GM19328 (cell line): ENCODE data around the gene VPS13D.

ENCODE experiments used
- ATAC-seq: cut with Tn5 transposase; IDR thresholded peaks from one replicate; pipeline ENCODE4 v1.9.1; 2021; ENCODE audit warnings: mild to moderate bottlenecking, moderate library complexity; ENCODE audit not compliant: unreplicated experiment

Gene VPS13D

DNA sequence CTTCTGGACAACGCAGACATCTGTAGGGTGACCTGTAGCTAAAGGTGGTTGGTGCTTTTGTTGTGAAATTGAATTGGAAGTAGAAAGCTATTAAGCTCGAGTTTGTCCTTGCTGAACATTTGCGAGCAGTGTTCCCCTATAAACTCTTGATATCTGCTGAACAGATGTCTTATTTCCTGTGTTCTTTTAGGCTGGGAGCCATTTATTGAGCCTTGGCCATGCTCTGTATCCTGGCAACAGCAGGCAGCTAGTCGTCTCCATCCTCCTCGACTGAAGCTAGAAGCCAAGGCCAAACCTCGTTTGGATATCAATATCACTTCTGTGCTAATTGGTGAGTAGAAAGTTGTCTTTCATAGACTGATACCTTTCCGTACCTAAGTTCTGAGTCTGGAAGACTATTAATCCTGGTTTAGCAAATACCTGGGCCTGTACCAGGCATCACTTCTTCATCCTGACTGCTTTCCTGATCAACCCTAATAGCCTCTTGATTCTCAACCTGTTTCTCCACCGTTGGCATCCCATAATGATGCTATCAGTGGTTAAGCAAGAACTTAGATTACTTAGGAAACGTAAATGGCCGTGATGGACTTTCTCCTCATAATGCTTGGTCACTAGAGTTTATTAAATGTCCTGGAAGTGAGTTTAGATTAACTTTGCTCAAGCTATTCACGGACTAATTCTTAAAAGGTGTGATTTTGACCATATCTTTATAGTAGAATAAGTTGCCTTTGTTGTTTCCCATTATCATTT is 103.4 kb downstream of the VPS13D start:
- no peak for ATAC-seq

DNA sequence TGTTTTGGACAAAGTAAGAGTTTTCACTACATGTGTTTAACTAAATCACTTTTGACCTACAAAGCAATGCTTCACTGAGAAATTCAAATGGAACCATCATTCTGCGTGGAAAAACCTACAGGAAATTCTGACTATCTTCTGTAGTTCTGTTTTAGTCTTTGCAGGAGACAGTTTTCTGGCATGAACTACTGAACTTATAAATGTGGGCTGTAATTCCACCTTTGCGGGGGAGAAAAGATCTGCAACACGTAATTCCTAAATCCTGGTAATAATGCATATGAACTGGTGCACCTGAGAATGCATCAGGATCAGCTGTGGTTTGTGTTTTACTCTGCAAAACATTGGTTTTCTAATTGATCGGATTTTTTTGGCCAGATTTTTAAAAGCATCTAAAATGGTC is 106.0 kb downstream of the VPS13D start:
- no peak for ATAC-seq

DNA sequence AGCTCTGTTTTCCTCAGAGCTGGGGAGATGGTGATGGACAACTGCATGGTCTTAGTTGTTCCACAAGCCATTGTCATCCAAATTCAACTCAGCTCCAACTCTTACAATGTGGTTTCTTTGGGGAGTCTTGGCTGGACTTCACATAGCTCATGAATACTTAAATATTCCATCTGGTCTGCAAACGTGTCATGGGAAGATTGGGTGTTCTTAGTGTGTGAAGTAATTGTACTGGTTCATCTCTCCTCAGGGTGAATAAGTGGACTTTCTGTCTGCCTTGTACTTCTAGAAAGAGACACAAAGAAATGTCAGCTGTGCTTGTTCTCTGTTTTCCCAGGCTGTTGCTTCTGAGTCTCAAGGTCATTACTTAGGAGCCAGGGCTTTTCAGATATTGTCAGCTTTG is 106.6 kb downstream of the VPS13D start:
- no peak for ATAC-seq

DNA sequence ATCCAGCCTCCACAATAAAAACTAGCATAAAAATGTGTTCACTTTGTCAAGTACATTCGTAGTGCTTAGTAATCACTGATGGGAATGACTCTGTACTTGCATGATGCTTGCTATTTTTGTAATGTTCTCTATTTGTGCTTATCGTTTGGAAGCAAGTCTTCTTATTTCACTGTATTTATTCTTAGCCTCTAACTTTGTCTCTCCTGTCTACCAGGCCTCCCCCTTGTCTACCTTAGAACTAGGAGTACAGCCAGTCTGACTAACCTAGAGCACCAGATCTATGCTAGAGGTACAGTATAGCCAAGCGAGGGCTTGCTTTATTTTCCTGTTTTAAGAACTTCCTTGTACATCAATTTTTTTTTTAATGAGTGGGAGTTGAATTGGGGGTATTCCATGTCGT is 108.2 kb downstream of the VPS13D start:
- ATAC-seq: no peak

DNA sequence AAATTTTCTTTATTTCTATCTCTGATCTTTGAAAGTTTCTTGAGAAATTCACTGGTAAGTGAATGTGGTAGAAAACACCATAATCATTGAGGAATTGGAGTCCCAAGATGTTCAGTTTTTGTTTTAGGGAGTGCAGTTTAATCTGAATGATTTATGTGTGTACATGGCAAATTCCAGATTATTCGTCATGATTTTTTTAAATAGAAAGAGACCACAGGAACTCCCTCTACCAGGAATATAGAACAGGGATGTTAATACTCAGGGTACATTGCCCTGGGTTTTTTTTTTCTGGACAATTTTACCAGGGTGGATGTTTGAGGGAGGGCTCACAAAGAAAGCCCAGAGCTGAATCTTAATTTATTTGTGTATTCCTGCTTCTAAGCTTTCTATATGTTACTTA is 109.0 kb downstream of the VPS13D start:
- ATAC-seq: no peak

DNA sequence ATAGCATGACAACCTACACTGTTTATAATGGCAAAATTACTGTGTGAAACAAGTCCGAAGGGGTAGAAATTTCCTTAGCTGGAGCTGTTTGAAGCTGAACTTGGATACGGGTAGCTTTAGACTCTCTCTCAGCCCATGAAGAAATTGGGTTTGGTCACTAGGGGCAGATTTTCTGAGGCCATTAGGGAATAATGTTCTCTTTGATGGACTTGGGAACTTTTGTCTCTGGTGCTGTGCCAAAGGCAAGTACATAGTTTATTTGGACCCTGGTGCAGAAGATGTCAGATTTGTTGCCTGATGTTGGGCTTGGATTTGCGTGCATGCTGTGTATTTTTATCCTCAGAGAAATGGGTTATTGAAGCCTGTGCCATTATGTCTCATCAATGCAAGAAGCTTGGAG is 109.6 kb downstream of the VPS13D start:
- no peak for ATAC-seq

DNA sequence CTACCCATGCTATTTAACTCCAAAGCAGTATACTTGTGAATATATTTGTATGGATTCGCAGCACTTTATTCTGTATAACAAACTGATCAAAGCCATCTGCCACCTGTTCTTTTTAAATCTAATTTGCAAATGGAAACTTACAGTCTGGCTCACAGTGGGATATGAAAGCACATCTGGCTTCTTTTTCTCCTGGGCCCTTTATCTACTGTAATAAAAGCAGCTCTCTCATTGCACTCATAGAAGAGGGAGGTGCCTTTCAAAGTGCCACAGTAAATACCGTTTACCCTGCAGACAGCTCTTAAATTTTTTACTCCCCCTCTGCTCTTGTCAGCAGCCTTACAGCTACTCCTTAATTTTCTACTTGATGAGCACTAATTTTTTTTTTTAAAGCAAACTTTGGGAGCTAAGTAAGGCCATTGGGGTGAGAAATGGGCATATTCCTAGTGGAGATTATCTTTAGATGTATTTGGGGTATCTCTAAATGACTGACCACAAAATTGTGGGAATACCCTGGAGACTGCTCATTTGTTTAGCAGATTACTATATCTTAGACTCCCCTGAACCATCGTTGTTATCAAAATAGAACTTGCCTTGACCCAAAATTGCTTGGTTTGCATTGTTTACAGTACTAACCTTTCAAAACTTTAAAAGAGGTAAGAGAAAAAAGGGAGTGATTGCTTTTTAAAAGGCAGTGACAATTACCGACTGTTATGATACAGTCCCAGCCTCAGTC is 110.1 kb downstream of the VPS13D start:
- no peak for ATAC-seq

DNA sequence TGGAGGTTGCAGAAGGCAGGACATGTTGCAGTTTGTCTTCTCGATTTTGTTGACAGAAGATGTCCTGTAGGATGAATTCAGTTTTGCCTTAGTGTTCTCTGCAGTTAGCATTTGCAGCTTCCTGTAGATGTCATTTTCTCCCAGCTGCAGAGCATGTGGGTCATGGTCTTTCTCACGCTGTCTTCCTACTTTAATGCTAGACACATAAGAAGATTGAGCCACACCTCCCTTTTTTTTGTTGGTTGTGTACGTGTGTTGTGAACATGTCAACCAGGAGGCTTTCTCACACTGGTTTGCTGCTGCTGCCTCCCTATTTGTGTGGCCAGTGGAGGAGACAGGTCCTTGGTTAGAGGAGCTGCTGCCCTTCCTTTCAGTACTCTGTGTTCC is 110.7 kb downstream of the VPS13D start:
- ATAC-seq: no peak

DNA sequence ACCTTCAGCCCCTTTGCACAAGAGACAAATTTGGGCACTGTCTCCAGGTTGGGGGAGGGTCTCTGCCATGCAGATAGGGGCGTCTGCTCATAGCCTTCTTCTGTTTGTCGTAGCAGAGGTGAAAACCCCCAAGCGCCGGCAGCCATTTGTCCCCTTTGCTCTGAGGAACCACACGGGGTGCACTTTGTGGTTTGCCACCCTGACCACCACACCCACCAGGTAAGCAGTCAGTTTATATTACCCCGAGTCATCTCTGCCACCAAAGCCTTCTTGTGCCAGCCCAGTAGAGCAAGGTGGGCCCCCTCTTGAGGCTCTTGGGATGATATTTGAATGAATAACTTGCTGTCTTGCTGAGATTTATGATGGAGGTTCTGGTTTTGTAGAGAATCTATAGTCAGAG is 111.8 kb downstream of the VPS13D start:
- ATAC-seq: no peak

DNA sequence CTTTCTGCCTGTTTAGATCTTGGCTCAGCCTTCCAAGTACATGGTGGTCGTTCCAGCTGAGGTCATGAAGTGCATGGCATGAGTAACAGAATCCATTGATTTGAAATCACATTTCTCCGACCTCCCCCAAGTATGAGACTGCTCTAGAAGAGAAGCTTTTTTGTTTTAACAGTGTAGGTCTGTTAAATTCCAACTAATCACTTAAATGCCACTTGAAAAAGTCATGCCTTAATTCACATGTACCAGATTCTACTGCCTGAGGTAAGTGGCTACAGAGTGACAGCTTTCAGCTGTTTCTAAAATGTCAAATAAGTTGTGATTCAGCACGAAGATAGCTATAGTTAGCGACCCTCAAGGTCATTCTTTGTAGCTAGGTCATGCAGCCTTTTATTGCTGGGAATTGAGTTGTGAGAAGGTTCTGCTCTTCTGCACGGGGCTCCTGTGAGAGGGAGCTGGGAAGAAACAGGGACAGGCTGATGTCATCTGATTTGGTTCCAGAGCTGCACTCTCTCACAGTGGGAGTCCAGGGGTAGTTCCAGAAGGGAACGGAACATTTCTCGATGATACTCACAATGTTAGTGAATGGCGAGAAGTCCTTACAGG is 112.7 kb downstream of the VPS13D start:
- no peak for ATAC-seq

DNA sequence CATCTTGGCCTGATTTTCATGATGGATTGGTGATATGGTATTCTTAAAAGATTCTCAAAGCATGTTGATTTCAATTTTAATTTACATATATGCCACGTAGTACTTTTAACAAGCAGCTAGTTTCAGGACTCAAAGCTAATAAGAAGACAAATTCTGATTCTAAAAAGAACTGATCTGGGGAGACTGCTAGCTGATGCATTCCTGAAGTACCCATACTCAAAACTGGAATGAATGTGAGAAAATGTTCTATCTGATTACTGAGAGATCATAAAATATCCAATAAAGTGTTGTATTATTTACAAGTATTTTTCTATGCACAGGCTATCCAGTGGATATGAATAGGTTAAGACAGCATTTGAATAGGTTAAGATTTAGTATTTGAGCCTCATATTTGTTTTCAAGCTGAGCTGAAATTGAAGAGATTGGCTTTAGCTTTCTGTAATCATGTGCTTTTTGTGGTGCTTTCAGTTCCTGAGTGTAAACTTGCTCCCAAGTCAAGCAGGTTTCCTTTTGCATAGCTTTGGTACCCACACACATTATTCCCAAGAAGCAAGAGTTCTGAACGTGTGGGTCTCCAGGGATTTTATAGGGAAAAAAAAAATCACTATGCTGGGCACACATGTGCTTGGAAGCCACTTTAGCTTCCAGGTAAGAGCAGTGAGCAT is 114.1 kb downstream of the VPS13D start:
- no peak for ATAC-seq

DNA sequence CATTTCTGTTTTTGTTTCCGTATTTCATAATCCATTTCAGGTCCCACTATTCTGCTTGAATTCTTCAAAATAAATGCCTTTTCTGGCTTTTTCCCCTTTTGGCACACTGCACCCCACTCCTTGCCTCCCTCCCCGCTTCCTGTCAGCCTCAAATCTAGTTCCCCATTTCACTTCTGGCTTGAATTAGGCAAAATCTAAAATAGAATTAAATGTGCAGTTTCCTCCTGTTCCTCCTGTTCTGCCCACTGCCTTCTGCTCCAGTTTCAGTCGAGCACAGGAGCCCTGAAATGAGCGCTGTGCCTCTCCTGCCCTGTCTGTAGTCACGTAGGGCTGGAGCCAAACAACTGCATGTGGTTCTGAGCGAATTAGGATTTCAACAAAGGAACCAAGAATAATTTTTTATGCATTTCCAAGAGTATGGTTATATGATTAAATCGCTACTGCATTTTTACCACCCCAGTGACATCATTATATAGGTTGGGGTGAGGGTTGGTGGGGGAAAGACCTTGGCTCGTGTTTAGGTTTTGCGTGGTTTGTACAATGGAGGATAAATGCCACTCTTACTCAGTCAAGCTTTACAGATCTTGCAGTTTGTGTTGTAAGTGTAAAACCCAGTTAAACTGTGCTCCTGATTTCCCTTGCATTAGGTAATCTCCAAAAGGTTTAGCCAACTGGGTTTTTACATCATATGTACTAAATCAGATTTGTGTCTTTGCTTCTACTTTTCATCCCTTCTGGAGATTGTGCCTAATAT is 114.9 kb downstream of the VPS13D start:
- ATAC-seq: no peak

DNA sequence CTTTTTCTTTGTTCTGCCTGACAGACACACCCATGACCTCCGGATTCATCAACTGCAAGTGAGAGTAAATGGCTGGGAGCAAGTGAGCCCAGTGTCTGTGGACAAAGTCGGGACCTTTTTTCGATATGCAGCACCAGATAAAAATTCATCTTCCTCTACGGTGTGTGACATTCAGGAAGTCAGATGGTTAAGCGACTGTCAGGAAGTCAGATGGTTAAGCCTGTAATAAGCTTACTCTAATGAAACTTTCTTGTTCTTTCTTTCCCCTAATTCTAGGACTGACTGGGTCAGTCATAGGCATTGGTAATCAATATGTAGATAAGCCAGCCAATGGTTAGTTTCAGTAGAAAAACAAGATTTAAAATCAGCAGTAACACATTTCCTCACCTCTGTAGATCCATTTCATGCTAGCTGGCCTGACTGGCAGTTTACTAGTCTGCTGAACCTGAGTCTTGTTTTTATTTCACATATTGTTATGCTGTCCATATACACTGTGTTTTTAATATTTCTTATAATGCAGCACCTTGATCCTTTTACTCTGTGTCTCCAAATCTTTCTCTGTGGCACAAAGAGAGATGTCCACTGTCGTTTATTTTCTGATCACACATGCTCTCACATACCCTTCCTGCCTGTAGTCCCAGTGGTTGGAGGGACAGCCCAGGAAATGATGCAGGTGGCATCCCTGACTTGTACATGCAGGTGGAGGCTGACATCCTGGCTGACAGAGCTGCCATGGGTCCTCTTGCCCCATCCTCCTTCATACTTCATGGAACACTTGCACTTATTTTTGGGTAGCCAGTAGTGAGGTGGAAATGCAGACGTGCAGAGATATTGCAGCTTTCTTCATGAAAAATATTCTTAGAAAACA is 115.8 kb downstream of the VPS13D start:
- no peak for ATAC-seq

DNA sequence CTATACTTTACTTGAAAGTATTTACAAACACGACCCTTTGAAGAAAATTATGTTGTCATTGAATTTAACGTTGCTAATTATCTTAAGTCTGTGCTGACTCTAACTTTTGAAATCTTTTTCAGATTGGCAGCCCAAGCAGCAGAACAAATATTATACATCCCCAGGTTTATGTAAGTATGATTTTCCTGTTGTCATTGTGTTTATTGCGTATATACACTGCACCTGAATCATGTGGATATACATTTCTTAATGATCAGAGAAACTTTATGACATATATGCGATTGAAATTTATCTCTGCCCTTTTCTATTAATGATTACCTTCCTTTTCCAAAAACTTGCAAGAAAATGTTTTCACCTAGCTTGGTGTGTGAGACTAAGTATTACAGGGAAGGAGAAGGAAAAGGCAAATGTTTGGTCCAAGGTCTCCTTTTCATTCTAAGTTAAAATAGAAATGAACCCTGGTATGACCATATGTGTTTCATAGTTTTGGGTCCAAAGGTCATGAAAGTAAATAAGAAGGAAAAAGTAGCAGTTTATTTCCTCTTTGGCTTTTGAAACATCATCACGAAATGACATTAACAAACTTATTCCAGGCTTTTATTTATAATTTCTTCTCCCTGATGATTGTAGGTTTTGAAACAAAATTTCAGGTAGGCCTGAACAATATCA is 116.8 kb downstream of the VPS13D start:
- ATAC-seq: no peak

DNA sequence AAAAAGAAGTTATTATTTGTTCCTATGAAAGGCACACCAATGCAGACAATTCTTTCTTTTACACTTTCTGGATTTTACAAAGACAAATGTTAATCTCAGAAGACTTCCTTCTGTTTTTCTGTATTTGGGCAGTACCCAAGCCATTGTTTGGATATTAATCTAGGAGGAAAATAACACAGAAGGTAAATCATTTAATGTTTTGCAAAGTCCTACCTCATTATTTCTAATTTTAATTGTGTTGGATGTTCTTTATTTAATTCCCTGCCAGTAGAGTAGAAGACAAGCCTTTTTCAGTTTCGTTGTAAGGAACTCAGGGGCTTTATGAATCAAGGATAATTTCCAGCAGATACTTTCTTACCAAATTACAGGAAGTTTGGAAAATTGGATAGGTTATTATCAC is 118.3 kb downstream of the VPS13D start:
- ATAC-seq: no peak

DNA sequence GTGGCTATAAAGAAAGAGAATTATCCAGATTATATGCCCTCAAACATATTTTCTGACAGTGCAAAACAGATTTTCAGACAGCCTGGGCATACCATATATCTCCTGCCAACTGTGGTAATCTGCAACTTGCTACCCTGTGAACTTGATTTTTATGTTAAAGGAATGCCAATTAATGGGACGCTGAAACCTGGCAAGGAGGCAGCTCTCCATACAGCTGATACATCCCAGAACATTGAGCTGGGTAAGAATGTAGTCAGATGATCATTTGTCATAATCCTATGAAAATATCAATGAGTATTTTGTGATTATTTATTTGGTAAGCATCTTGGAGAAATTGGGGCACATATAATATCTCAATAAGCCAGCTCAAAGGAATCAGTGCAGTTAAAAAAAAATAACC is 124.2 kb downstream of the VPS13D start:
- ATAC-seq: no peak

DNA sequence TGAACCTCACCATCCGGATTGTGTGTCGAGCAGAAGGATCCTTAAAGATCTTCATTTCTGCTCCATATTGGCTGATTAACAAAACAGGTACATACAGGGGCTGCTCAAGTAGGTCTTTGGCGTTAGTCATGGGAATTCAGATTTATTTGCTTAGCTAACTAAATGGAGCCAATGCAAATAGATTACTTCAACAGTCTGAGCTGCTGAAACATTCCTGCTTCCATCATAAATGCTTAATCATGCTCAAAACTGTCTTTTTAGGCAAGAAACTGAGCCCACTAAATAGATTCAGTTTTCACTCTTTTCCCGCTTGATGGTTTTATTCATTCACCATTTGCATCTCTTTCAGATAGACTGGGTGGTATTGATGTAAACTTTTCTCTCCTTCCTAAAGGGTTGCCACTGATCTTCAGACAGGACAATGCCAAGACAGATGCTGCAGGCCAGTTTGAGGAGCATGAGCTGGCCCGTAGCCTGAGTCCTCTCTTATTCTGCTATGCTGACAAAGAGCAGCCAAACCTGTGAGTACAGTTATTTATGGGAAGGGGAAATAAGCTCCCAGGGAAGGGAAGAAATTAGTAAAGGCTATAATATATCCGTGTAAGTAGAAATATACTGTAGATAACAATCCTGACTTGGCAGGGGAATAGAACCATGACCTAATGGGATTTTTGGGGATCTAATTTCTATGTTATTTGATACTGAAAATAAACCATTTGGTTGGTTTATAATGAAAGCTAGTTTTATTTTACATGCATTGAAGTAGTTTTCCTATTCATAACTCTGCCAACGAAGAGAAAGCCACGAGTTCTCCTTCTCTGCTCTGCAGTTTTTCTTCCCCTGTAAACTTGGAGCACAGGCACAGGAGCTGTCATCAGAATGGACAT is 126.4 kb downstream of the VPS13D start:
- ATAC-seq: no peak

DNA sequence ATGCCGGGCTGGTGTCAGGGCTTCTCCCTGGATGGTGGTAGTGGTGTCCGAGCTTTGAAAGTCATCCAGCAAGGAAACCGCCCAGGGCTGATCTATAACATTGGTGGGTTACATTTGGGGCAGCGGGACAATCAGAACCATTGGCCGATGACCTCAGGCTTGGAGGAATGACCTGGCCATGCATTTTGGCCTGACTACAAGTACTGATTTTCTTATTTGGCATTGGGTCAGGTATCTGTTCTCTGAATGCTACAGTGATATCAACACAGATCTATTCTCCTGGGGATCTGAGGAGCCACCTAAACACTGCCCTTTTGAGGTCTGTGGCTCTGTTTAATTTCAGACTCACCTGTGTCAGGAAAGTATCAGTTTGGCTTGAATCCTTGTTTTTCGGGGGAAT is 128.7 kb downstream of the VPS13D start:
- ATAC-seq: no peak
